Measurements from ENCODE around the gene ACIN1.
A peak's percentile ranks its signal among the peaks of the same experiment; 100 is the strongest.

ACIN1 gene, protein sequence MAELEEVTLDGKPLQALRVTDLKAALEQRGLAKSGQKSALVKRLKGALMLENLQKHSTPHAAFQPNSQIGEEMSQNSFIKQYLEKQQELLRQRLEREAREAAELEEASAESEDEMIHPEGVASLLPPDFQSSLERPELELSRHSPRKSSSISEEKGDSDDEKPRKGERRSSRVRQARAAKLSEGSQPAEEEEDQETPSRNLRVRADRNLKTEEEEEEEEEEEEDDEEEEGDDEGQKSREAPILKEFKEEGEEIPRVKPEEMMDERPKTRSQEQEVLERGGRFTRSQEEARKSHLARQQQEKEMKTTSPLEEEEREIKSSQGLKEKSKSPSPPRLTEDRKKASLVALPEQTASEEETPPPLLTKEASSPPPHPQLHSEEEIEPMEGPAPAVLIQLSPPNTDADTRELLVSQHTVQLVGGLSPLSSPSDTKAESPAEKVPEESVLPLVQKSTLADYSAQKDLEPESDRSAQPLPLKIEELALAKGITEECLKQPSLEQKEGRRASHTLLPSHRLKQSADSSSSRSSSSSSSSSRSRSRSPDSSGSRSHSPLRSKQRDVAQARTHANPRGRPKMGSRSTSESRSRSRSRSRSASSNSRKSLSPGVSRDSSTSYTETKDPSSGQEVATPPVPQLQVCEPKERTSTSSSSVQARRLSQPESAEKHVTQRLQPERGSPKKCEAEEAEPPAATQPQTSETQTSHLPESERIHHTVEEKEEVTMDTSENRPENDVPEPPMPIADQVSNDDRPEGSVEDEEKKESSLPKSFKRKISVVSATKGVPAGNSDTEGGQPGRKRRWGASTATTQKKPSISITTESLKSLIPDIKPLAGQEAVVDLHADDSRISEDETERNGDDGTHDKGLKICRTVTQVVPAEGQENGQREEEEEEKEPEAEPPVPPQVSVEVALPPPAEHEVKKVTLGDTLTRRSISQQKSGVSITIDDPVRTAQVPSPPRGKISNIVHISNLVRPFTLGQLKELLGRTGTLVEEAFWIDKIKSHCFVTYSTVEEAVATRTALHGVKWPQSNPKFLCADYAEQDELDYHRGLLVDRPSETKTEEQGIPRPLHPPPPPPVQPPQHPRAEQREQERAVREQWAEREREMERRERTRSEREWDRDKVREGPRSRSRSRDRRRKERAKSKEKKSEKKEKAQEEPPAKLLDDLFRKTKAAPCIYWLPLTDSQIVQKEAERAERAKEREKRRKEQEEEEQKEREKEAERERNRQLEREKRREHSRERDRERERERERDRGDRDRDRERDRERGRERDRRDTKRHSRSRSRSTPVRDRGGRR

DNA sequence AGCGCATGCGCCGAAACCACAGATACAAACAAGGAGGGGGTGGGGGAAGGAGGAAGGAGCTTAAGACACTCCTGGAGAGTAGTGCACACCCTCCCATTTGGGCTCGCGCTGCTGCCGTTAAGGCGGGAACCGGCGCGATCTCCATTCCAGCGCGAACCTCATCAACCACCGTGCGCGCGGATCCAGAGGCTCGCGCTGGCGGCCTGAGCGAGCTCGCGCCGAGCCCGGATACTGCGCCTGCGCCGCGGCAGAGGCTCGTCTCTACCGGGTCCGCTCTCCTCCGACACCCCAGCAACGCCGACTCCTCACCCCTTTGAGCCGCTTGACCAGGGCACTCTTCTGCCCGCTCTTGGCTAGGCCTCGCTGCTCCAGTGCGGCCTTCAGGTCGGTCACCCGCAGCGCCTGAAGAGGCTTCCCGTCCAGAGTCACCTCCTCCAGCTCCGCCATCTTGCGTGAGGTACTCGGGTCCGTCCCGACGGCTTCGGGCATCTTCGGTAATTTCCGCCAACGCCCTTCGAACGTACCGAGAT lies at the start of gene ACIN1:
TSS of gene ACIN1 (minus strand) at position 471 of the 530 bp plus-strand sequence. CDS start at position 447, 24 bp downstream.
- DNase-seq (ENCODE audit: low read depth) = peak; percentile 87

- DNase-seq (ENCODE audit: low read depth) = no peak
Measured at GRCh38 chr14:23143911-23144310, 49.0 kb upstream of the ACIN1 start.

DNA sequence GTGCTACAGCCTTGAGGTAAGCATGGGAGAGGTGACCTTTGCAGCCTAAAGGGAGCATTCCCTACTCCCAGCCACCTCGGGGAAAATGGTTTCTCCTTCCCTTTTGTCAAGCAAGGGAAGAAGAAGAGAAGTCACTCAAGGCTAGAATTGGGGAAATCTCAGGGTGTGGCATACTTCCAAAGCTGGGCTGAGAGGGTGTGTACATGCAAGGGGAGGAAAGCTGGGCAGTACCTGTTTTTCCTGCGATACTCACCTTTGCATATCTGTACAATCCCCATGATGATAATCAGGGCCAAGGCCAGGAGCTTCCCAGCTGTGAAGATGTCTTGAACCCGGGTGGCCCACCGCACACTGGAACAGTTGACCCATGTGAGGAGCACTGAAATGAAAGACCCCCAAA lies 47.9 kb upstream of the ACIN1 start:
- no peak for DNase-seq (ENCODE audit: low read depth)

DNA sequence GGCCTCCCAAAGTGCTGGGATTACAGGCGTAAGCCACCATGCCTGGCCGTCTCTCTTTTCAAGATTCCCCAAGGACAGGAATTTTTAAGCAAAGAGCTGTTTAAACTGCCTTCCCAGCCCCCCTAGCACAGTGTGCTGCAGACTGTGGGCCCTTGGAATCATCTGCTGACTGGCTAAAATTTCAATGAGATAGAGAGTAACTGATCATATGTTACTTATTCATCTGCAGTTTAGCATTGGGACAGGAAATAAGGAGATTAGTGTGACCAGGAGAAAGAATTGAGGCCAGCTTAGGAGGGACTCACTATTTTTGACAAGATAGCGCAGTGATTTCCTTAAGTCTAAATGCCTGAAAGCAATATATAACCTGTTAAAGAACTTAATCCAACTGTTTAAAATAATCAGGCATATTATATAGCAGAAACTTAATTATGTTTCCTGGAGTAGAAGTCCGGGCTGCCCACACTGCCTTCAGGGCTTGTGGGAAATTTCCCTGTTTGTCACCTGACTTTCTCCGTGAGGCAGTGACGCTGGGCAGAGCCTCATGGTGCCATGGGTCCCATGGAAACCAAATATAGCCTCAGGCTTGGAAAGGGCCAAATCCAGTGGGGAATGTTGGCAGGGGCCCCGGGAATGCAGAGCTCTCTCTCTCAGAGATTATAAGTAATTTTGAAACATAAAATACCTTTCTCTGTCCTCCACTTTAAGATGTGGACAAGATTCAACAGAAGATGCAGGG lies 46.9 kb upstream of the ACIN1 start:
- DNase-seq (ENCODE audit: low read depth) = peak; percentile 54

DNA sequence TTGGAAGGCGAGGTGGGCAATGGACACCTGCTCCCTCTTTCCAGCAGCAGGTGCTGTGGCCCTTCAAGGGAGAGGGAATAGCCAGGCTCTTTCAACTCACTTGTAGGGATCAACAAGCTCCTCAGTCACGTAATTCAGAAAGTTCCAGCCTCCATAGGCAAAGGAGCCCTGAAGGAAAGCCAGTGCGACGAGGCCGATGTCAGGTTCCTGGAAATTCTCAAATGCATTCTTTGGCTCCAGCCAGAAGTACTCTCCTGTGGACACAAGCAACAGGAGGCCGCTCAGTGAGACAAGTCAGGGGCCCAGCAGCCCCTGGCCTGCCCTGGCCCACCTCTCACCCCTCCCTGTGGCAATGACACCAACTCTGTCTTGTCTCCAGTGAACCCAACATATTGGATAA lies 45.4 kb upstream of the ACIN1 start:
- no peak for DNase-seq (ENCODE audit: low read depth)

GRCh38 chr14:23139874-23140273 lies 44.9 kb upstream of the ACIN1 start:
- DNase-seq (ENCODE audit: low read depth) = no peak

DNA sequence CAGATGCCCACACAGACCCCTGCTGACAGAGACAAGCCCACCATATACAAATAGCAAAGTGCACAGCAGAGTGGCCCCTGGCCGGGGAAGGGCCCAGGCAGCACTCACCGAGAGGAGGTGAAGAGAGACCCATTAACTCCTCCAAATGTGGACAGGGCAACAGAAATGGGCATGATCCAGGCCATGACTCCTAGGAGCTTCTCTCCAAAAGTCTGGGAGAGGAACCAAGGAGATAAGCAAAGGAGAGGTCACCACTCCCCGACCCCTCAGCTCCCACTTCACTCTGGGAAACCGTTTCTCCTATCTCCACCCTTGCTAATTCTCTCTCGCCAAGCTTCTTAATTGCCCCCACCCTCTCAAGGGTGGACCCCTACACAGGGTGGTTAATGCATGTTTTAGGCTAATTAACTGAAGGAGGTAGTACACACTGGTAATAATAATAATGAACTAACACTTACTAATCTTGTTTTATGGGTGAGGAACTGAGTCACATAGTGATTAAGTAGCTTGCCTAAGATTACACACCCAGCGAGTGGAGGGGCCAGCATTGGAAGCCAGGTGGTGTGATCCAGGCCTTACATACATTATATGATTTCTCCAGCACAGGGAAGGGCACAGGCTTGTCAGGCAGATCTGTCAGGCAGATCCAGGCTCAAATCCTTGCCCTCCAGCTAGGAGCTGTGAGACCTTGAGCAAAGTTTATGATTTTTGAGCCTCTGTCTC lies 43.0 kb upstream of the ACIN1 start:
- no peak for DNase-seq (ENCODE audit: low read depth)

DNA sequence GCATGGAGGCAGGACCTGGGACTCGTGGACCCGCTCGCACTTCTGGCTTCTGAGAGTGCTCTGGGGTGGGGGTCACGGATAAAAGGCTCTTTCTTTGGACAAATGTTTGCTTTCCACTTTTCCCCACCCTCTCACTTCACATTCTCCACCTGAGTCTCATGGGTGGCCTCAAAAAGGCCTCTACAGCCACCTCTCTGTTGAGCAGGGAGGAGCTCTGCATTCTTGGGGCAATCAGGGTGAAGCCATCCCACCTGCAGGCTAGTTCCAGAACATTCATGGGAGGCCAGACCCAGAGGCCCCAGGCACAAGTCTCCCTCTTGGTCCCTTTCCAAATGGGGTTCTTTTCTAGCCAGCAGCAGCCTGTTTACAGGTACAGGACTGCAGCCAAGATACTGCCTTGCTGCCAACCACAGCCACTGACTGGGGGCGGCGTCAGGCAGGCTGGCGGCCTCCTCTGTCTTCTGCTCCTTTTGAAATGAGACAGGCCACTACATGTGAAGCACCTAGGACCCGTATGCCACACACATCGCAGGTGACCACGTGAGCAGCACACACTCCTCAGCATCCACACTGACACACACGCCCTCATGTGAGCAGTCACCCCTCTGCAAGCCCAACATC lies 42.4 kb upstream of the ACIN1 start:
- DNase-seq (ENCODE audit: low read depth) = no peak

DNA sequence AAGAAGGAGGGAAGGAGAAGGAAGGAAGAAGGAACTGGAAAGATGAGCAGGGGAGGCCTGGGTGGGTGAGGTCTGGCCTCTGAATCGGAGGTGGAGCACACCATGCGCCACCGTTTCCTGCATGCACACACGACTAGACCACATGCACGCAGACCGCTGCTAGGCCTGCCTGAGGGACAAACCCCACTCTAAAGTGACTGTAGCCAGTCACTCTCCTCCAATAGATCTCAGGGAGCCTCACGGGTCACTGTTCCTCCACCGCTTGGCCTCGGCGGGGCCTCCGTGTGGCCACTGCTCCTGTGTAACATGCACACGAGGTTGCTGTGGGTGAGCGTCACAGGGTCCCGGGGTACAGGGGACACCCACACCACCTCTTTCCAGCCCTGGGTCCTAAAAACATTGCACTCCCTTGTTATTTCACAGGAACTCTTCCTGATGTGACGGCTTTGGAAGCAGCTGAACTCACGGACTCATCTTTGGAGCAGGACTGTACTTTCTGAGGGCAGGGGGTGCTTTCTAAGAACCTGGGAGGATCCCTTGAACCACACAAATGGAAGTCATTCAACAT lies 41.7 kb upstream of the ACIN1 start:
- no peak for DNase-seq (ENCODE audit: low read depth)

DNA sequence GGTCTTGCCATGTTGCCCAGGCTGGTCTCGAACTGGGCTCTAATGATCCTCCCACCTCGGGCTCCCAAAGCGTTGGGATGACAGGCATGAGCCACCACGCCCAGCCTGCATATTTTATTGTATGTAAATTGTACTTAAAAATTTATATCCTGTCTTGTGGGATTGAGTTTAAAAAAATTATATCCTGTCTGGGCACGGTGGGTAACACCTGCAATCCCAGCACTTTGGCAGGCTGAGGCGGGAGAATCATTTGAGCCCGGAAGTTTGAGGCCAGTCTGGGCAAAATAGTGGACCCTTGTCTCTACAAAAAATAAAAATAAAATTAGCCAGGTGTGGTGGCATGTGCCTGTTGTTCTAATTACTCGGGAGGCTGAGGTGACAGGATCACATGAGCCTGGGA lies 38.0 kb upstream of the ACIN1 start:
- no peak for DNase-seq (ENCODE audit: low read depth)

DNA sequence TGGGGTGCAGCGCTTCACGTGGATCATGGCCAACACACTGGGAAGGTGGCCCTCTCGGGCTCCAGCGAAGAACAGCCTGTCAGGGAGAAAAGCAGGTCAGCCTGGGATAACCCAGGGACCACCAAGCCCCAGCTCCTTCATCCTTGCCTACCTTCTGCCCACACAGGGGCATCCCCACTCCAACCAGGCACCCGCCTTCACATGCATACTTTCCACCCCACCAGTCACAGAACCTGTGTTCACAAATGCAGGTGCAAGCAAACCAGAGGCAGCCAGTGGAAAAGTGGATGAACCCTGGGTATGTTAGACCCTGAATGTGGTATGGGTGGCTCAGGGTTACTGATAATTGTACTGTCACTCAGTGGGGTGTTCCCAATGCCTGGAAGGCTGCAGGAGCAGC lies 36.5 kb upstream of the ACIN1 start:
- DNase-seq (ENCODE audit: low read depth) = no peak

GRCh38 chr14:23130871-23131270 lies 35.9 kb upstream of the ACIN1 start:
- no peak for DNase-seq (ENCODE audit: low read depth)

DNA sequence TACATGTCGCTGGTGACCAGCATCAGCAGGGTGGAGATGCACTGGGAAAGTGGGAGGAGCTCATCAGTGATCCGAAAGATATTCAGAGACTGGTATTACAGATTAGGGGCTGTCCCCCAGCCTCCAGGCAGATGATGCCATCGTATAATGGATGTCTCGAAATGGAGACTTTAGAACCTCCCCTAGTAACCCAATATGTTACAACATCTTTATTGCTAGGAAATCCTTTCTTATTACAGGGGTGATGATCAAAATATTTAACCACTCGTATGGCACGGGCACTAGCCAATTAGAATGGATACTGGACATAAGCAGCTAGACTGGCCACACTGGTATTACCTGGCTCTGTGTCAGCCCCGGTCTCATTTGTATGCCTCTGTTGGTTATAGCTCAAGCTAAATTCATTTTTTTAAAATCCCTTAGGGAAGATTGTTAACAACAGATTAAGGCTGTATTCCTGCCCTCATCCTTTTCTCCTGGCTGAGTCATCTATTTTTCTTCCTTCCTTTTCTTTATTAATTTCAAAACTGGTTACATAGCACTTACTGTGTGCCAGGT lies 34.9 kb upstream of the ACIN1 start:
- no peak for DNase-seq (ENCODE audit: low read depth)

DNA sequence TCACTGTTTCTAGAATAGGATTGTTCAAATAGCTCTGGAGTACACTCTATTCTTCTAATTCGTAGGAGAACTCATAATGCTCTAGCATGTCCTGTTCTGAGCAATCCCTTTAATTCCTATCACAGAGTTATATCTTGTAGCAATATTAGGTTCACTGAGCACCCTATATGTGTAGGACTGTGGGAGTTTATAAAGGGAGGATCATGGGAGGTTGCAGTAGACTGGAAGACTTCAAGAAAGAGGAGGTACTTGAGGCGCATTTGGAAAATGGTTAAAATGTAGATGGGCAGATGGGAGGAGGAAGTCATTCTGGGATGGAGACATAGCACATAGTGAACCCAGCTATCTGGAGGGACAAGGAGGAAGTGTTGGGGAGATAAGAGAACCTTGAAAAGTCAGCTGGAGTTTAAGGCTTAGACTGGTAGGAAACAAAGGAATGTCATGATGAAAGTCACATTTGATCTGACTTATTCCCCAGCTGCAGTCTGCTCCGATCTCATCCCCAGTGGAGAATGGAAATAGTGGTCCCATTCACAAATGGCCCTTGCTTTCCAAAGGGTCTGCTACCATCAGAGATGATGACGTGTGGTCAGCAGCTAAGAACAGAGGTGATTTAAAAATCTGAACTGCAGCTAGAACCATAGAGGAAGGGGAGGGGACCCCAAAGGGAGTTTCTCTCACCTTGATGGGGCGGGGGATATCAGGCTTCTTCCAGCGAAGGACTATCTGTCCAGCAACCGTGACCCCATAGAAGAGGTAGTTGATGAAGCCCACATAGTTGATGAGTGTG lies 34.2 kb upstream of the ACIN1 start:
- no peak for DNase-seq (ENCODE audit: low read depth)

DNA sequence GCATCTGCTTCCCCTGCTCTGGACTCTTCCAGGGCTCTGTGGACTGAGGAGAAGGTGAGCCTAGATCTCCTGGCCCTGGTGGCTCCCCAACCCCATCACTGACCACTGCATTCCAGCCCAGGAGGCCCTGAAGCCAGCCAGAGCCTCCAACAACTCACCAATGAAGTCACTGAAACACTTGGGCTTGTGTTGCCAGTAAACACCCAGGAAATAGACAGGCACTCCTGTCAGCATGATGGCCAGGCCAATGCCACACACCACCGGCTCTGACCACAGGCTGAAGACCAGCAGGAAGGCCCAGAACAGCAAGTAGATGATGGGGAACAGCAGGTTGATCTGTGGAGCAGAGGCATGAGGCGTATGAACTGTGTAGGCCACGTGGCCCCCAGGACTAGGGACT lies 32.9 kb upstream of the ACIN1 start:
- no peak for DNase-seq (ENCODE audit: low read depth)

DNA sequence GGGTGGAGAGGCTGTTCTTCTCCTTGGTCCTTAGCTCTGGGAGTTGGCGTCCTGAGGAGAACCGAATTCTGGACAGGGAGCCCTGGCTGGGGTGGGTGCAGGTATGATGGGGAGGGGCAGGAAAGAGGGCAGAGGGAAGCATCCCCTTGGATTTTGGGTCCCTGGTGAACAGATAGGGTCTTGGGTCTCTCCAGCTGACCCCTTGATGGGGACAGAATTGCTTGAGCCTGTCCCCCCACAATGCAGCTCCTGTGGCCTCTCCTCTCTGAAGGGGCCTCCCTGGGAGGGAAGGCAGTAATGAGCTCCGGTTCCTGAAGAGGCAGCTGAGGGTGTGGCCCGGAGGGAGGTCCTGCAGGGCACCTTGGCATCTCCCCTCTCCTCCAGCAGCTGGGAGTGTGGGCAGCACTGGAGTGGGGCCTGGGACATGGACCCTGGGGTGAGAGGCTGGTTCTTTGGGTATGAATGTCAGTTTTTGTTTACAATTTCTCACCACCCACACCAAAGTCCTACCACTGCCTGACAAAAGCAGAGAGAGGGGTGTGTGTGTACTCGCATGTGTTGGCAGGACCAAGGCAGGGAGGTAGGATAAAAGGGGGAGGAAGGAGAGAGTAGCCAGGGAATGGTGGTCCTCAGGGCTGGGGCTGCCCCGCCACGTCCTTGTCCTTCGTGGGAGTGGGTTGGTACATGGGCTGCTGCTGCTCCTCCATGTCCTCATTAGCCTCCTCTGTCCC lies 31.8 kb upstream of the ACIN1 start:
- no peak for DNase-seq (ENCODE audit: low read depth)

DNA sequence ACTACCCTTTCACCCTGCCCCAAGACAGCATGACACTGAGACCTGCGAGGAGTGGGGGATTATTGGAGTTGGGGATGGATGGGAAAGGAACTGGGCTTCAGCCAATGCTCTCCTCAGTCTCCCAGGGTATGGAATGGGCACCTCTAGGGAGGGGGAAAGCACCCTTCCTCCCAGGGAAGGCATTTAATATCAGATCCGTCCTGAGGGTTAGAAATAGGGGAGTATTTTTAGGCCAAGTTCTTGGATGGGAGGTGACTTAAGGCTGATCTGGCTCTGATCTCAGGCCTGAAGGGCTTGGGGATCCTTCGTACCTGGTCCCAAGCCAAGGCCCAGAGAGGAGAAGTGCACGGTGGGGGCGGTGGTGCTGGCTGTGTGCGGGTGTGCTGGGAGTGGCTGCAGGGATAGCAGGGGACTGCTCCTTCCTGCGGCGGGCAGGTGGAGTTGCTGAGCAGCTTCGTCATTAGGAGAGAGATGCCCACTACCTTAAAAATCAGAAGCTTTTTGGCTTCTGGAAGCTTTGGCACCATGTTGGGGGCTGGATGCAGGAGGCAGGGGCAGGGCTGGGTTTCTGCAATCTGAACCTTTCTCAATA lies 31.1 kb upstream of the ACIN1 start:
- no peak for DNase-seq (ENCODE audit: low read depth)

GRCh38 chr14:23125011-23125410 lies 30.1 kb upstream of the ACIN1 start:
- DNase-seq (ENCODE audit: low read depth) = no peak

Measured in iris pigment epithelial cell (primary cell).